Esophagus squamous epithelium (tissue), 5 donors: ENCODE measurements around the gene ADGRD1. TPM values are rescaled to one million over a fixed set of nuclear protein-coding genes. Genes with fewer than 3 reads are reported as not detected.

Experiments used
- DNase-seq: peaks from one replicate; lab custom pipeline; 2025; lab: John Stamatoyannopoulos, UW
- H3K27ac ChIP-seq, 4 donors: fragments of 200-600 bp; sonication (generic); one replicate each; pipeline ENCODE4 v1.5.1; 2016 to 2019; ENCODE audit warnings: mild to moderate bottlenecking in 1 of 4
- H3K27me3 ChIP-seq, 4 donors: fragments of 200-600 bp; sonication (generic); 1 replicate in 3 of 4; 2 replicates in 1 of 4; pipeline versions ENCODE4 v1.5.1 to v1.6.0; 2017 to 2021; ENCODE audit warnings: antibody characterized with exemption in 1 of 4
- H3K36me3 ChIP-seq, 3 donors: fragments of 200-600 bp; sonication (generic); one replicate each; pipeline ENCODE4 v1.5.1; 2016 to 2019
- H3K4me1 ChIP-seq, 3 donors: fragments of 200-600 bp; sonication (generic); one replicate each; pipeline ENCODE4 v1.5.1; 2017 to 2019
- H3K4me3 ChIP-seq, 4 donors: fragments of 200-600 bp; sonication (generic); 1 replicate in 3 of 4; 2 replicates in 1 of 4; pipeline ENCODE4 v1.5.1; 2016 to 2019; ENCODE audit warnings: mild to moderate bottlenecking in 2 of 4, moderate library complexity in 1 of 4
- H3K9me3 ChIP-seq, 3 donors: fragments of 200-600 bp; sonication (generic); one replicate each; pipeline ENCODE4 v1.5.1; 2016 to 2019
- POLR2A ChIP-seq, 4 donors: fragments of 450-650 bp; IDR thresholded peaks; one replicate each; pipeline ENCODE4 v1.6.1; 2017; ENCODE audit warnings: antibody characterized with exemption in 4 of 4, mild to moderate bottlenecking in 4 of 4, moderate library complexity in 3 of 4
- WGBS, 2 donors: methylation state at CpG; one replicate each; pipeline ENCODE4 v1.1.5; 2018; 5-methylcytosine and 5-hydroxymethylcytosine counted together
- intact Hi-C: fragments of 100-400 bp; cut with DNase I; formaldehyde crosslinking; loops from one replicate; pipeline ENCODE4 v1.15.0; 2022
- total RNA-seq, 4 donors: library from RNA; depleted of rRNA; stranded (reverse); fragments of >200 nt; gene quantifications; one replicate each; pipeline ENCODE4 v1.1.0, GENCODE V29; 2016
- TF ChIP-seq, protein P1 (sequence below), 6 experiments: fragments of 450-650 bp in 4 of 6; fragments of 200-600 bp in 2 of 6; sonication (generic) in 2 of 6; IDR thresholded peaks; one replicate each; pipeline ENCODE4 v1.5.1; 2016 to 2019; ENCODE audit warnings: antibody characterized with exemption in 6 of 6, mild to moderate bottlenecking in 4 of 6, moderate library complexity in 4 of 6
- donor health status: DM: yes; HTN: yes; CAD: no.

ADGRD1 gene
- total RNA-seq, 4 donors from 2014 or later = 2.2 to 28.2 (median 8.8) TPM

DNA sequence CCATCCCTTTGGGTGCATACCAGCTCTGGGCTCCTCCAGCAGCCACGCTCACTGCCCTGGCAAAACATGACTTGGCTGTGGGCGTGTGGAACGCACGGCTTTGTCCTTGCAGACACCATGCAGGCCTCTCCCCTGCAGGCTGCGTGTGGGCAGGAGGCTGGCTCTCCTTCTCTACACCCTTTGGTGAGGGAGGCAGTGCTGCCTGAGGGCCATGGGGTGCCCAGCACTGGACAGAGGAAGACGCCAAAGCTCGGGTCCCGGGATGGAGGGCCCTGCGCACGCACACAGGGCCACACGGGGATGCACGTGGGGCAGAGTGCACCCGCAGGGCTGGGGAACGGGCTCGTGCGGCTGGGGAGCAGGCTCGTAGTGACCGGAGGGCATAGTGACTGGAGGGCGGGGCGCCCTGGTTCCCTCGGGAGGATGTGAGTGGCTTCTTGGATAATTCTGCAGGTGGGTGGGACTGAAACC is 89.7 kb downstream of the ADGRD1 start:
- H3K36me3 ChIP-seq = no peaks in the 10 kb centered on the region
- WGBS, 2 donors = 61 to 79% methylated on average over 4 to 10 of the region's 21 CpGs
- no peaks in the 10 kb centered on the region for H3K9me3 ChIP-seq
- no peak overlapping the region for H3K27ac ChIP-seq
- H3K27me3 ChIP-seq = peaks cover 0 to 67% (median 0%) of the 10 kb centered on the region in 4 donors
- intact Hi-C loops = no loop called here
- H3K4me1 ChIP-seq = peaks cover 0 to 35% (median 4%) of the 10 kb centered on the region in 3 donors
- no peak for TF ChIP-seq POLR2A (IDR thresholded peaks at IDR 0.05)
- TF ChIP-seq, protein P1, sequence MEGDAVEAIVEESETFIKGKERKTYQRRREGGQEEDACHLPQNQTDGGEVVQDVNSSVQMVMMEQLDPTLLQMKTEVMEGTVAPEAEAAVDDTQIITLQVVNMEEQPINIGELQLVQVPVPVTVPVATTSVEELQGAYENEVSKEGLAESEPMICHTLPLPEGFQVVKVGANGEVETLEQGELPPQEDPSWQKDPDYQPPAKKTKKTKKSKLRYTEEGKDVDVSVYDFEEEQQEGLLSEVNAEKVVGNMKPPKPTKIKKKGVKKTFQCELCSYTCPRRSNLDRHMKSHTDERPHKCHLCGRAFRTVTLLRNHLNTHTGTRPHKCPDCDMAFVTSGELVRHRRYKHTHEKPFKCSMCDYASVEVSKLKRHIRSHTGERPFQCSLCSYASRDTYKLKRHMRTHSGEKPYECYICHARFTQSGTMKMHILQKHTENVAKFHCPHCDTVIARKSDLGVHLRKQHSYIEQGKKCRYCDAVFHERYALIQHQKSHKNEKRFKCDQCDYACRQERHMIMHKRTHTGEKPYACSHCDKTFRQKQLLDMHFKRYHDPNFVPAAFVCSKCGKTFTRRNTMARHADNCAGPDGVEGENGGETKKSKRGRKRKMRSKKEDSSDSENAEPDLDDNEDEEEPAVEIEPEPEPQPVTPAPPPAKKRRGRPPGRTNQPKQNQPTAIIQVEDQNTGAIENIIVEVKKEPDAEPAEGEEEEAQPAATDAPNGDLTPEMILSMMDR (IDR thresholded peaks at IDR 0.05) = no peak
- H3K4me3 ChIP-seq = no peak overlapping the region
- no peak for DNase-seq

DNA sequence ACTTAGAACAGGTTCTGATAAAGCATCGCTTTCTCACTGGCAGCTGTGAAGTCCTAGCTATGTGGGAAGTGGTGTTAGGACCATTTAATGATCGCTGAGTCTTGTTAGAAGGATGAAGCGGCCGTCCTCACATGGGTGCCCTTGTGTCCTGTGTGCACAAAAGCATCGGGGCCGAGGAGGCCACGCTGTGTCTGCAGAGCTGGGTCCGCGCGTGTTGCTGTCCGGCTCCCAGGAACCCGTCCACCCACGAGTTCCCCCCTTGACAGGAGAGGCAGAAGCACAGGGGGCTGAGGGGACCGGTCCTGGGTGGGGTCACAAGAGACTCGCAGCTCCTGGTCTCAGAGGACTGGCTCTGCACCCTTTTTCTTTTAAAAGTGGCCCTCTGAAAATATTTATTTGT is 90.4 kb downstream of the ADGRD1 start:
- DNase-seq = no peak
- 84 to 85% methylated on average over 10 to 15 of the region's 15 CpGs for WGBS, 2 donors
- TF ChIP-seq, protein P1 (IDR thresholded peaks at IDR 0.05) = no peak
- no peak for TF ChIP-seq POLR2A (IDR thresholded peaks at IDR 0.05)

DNA sequence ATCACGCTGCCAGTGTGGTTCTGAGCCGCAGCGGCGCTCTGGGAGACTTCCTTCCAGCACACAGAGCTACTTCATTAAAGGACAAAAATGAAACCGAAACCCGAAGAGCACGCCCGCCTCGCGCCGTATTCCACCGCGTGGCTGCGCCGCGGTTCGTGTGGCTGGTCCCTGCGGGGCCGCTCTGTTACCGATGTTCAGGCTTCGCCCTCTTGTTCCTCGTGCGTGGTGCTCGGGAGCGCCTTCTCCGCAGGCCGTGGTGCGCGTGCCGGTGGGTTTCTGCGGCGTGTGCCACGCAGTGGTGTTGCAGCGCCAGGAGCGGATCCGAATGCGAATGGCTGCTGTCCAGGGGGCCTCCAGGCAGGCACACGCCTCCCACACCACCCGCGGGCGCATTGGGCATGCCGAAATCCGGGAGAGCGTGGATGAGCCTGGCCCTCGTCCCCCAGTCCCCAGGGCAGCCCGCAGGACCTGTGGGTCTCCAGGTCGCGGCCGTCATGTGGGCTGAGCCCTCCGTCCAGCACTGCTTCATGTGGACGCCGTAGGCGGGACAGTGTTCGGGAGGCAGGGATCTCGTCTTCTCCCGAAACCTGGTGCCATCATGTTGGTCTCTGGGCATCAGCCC is 91.2 kb downstream of the ADGRD1 start:
- H3K27me3 ChIP-seq = peaks cover 0 to 62% (median 0%) of the 10 kb centered on the region in 4 donors
- no peaks in the 10 kb centered on the region for H3K36me3 ChIP-seq
- peaks cover 0 to 30% (median 4%) of the 10 kb centered on the region in 3 donors for H3K4me1 ChIP-seq
- intact Hi-C loops = no loop called here
- WGBS, 2 donors = 91 to 93% methylated on average over 21 to 26 of the region's 56 CpGs
- no peak overlapping the region for H3K27ac ChIP-seq
- TF ChIP-seq, protein P1 (IDR thresholded peaks at IDR 0.05) = no peak
- TF ChIP-seq POLR2A (IDR thresholded peaks at IDR 0.05) = no peak
- DNase-seq = no peak
- H3K4me3 ChIP-seq = no peak overlapping the region
- H3K9me3 ChIP-seq = no peaks in the 10 kb centered on the region

More for the DNA sequence above, 90.4 kb downstream of the ADGRD1 start:
- Histone ChIP-seq H3K9me3 (no peaks in the 10 kb centered on the region), H3K4me3 (no peak overlapping the region), H3K27me3 (peaks cover 0 to 67% (median 0%) of the 10 kb centered on the region in 4 donors), H3K36me3 (no peaks in the 10 kb centered on the region), H3K4me1 (peaks cover 0 to 37% (median 4%) of the 10 kb centered on the region in 3 donors), H3K27ac (no peak overlapping the region)
- intact Hi-C loops = no loop called here

DNA sequence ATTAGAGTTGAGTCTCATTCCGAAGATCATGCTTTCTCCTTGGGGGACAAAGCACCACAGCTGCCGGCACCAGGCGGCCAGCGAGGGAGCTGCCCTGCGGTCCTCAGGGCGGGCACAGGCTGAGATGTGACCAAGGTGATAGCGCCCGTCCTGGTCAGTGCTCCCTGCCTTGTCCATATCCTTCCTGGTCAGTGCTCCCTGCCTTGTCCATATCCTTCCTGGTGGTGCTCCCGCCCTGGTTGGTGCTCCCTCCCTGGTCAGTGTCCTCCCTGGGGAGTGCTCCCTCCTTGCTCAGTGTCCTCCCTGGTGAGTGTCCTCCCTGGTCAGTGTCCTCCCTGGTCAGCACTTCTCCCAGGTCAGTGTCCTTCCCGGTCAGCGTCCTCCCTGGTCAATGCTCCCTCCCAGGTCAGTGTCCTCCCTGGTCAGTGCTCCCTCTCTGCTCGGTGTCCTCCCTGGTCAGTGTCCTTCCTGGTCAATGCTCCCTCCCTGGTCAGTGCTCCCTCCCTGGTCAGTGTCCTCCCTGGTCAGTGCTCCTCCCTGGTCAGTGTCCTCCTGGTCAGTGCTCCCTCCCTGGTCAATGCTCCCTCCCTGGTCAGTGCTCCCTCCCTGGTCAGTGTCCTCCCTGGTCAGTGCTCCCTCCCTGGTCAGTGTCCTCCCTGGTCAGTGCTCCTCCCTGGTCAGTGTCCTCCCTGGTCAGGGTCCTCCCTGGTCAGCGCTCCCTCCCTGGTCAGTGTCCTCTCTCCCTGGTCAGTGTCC is 92.2 kb downstream of the ADGRD1 start:
- Histone ChIP-seq H3K4me1 (peaks cover 0 to 28% (median 4%) of the 10 kb centered on the region in 3 donors), H3K27ac (no peak overlapping the region), H3K9me3 (no peaks in the 10 kb centered on the region), H3K4me3 (no peak overlapping the region), H3K27me3 (peaks cover 0 to 52% (median 0%) of the 10 kb centered on the region in 4 donors), H3K36me3 (no peaks in the 10 kb centered on the region)
- 84 to 89% methylated on average over 9 to 13 of the region's 13 CpGs for WGBS, 2 donors
- no peak for DNase-seq
- no peak for TF ChIP-seq POLR2A (IDR thresholded peaks at IDR 0.05)
- TF ChIP-seq, protein P1 (IDR thresholded peaks at IDR 0.05) = no peak
- intact Hi-C loops = no loop called here
